Stimulated activated CD4-positive, alpha-beta T cell treated with anti-CD3 and anti-CD28 coated beads, Interleukin-2, amount 100 ng/mL, for 24 hours (primary cell): Measurements from ENCODE around the gene TLE3.

Experiments used
- DNase-seq, 2 donors: peaks; one replicate each; pipeline ENCODE4 v3.0.0-alpha.2; 2020

TLE3 gene

GRCh38 chr15:69999392-70000085, 98.2 kb downstream of the TLE3 start:
- DNase-seq, result no peak

GRCh38 chr15:69998541-69999391, 99.0 kb downstream of the TLE3 start:
- no peak for DNase-seq

- no peak for DNase-seq
Observed at GRCh38 chr15:69997813-69998212, 99.9 kb downstream of the TLE3 start.
